ENCODE results near the gene MAD1L1.

The MAD1L1 gene

GRCh38 chr7:1906988-1907745 lies 325.6 kb downstream of the MAD1L1 start:
- Mint-ChIP-seq H3K4me3 (no peak overlapping the region), H3K36me3 (ENCODE audit: low read depth) (peaks cover 5% of the 10 kb centered on the region), H3K4me1 (peaks cover 33% of the 10 kb centered on the region), H3K27ac (peak overlapping the region; percentile 66), H3K9me3 (no peaks in the 10 kb centered on the region), H3K27me3 (ENCODE audit: low read depth, poor library complexity) (peaks cover 6% of the 10 kb centered on the region)
- TF ChIP-seq CTCF (IDR thresholded peaks at IDR 0.05), result no peak
- no peak for DNase-seq

GRCh38 chr7:1906087-1906830 lies 326.5 kb downstream of the MAD1L1 start:
- Mint-ChIP-seq H3K27ac (peak overlapping the region; percentile 22), H3K27me3 (ENCODE audit: low read depth, poor library complexity) (peaks cover 3% of the 10 kb centered on the region), H3K4me1 (peaks cover 24% of the 10 kb centered on the region), H3K4me3 (no peak overlapping the region), H3K36me3 (ENCODE audit: low read depth) (peaks cover 5% of the 10 kb centered on the region), H3K9me3 (no peaks in the 10 kb centered on the region)
- no peak for TF ChIP-seq CTCF (IDR thresholded peaks at IDR 0.05)
- DNase-seq, result no peak

- no peak for DNase-seq
- no peak overlapping the region for H3K27ac Mint-ChIP-seq
- TF ChIP-seq CTCF (IDR thresholded peaks at IDR 0.05), result no peak
- H3K9me3 Mint-ChIP-seq, result no peaks in the 10 kb centered on the region
- H3K27me3 Mint-ChIP-seq (ENCODE audit: low read depth, poor library complexity), result peaks cover 8% of the 10 kb centered on the region
- peaks cover 5% of the 10 kb centered on the region for H3K36me3 Mint-ChIP-seq (ENCODE audit: low read depth)
- H3K4me1 Mint-ChIP-seq, result peaks cover 28% of the 10 kb centered on the region
- H3K4me3 Mint-ChIP-seq, result no peak overlapping the region
Measured at GRCh38 chr7:1902231-1902855, 330.4 kb downstream of the MAD1L1 start.

- H3K4me1 Mint-ChIP-seq, result peaks cover 32% of the 10 kb centered on the region
- TF ChIP-seq CTCF (IDR thresholded peaks at IDR 0.05), result no peak
- peaks cover 5% of the 10 kb centered on the region for H3K36me3 Mint-ChIP-seq (ENCODE audit: low read depth)
- H3K9me3 Mint-ChIP-seq, result no peaks in the 10 kb centered on the region
- peaks cover 11% of the 10 kb centered on the region for H3K27me3 Mint-ChIP-seq (ENCODE audit: low read depth, poor library complexity)
- no peak overlapping the region for H3K27ac Mint-ChIP-seq
- no peak for DNase-seq
- no peak overlapping the region for H3K4me3 Mint-ChIP-seq
Measured at GRCh38 chr7:1901431-1902210, 331.1 kb downstream of the MAD1L1 start.

DNA sequence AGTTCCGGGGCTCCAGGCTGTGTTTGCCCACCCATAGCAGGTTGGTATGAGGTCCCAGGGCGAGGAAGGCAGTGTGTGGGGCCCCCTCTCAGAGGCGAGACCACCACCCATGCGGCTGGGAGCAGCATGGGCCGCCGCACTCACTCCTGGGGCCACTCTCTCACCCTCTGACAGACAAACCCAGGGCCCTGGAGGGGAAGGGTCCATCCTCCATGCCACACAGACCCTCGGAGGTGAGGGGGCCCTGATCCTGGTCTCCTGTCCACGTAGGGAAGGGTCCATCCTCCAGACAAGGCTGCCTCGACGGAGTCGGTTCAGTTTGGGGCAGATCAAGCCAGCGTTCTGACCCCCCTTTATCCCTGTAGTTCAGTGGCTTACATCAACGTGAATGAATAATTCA lies 331.9 kb downstream of the MAD1L1 start:
- DNase-seq, result no peak
- Mint-ChIP-seq H3K36me3 (ENCODE audit: low read depth) (no peaks in the 10 kb centered on the region), H3K9me3 (no peaks in the 10 kb centered on the region), H3K4me1 (peaks cover 29% of the 10 kb centered on the region), H3K27me3 (ENCODE audit: low read depth, poor library complexity) (peaks cover 8% of the 10 kb centered on the region), H3K27ac (peak overlapping the region; percentile 64), H3K4me3 (no peak overlapping the region)
- no peak for TF ChIP-seq CTCF (IDR thresholded peaks at IDR 0.05)

Data from nephron progenitor cell (in vitro differentiated cells).